Left colon (tissue), 2 donors: ENCODE data around the gene SPAAR. TPM values are rescaled to one million over a fixed set of nuclear protein-coding genes. Genes with fewer than 3 reads are reported as not detected.

Experiments used
- ATAC-seq: fragments of 200-7000 bp; cut with Tn5 transposase; one replicate; pipeline ENCODE4 v1.9.1; 2020; ENCODE audit warnings: mild to moderate bottlenecking, moderate library complexity
- DNase-seq, 2 donors: peaks; one replicate each; pipeline ENCODE4 v3.0.0-alpha.2; 2020
- intact Hi-C, 2 donors: fragments of 100-400 bp; cut with DNase I in 1 of 2; cut with micrococcal nuclease in 1 of 2; formaldehyde crosslinking; loops; one replicate each; pipeline versions ENCODE4 v1.11.2 to v1.14.0; 2022; cut with DNase I, micrococcal nuclease
- total RNA-seq, 2 donors: library from RNA; stranded (reverse); fragmentation: NEBNext Ultra II Directional; extraction: Animal tissue kit (Norgen Biotek cat#: 25700); gene quantifications; one replicate each; pipeline ENCODE4 v1.2.1, GENCODE V29; 2021
- donor health status: DM: no; HTN: no; CAD: no.
- donor health status: DM: yes; HTN: yes; CAD: no.

The SPAAR gene
- total RNA-seq, 2 donors from 2014 or later, result 1.3 to 2.1 TPM

GRCh38 chr9:35938474-35939356 is 29.4 kb downstream of the SPAAR start:
- intact Hi-C loops, result no loop called here
- DNase-seq (no peak), ATAC-seq (no peak)

- DNase-seq (no peak), ATAC-seq (no peak)
- intact Hi-C loops, result no loop called here
These were observed 30.5 kb downstream of the SPAAR start for GRCh38 chr9:35939679-35940250.

GRCh38 chr9:35940458-35941407 is 31.4 kb downstream of the SPAAR start:
- DNase-seq, result no peak
- ATAC-seq, result peak; percentile 56
- intact Hi-C loops, result no loop called here

GRCh38 chr9:35942286-35942685 is 33.0 kb downstream of the SPAAR start:
- intact Hi-C loops, result no loop called here
- DNase-seq, result no peak
- no peak for ATAC-seq

- peak in 1 of 2 donors; percentile 39 for DNase-seq
These were observed 34.9 kb downstream of the SPAAR start for GRCh38 chr9:35944173-35944572.

DNA sequence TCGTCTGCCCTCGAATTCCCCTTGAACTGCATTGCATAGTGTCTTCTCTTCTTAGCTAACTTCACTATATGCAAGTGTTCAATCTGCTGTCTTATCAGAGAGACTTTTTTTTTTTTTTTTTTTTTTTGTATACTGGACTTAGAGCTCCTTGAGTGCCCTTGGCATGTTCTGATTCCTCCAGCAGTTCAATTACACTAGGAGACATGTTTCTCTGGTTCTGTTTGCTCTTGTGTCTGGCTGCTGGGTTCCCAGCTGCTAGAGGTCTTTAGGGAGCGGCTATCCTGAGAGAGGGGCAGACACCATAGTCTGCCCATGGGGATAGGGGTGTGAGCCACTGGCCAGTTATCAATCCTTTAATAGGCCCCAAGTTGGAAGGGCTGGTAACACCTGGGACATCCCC is 35.6 kb downstream of the SPAAR start:
- peak; percentile 18 for ATAC-seq
- no peak for DNase-seq
- intact Hi-C loops, result loop anchor here in 1 of 2 donors (5.0 kb wide), 1 partner anchor 43 kb away; no protein-coding TSS in a partner anchor

More at GRCh38 chr9:35944173-35944572, 34.9 kb downstream of the SPAAR start:
- peak; percentile 11 for ATAC-seq
- intact Hi-C loops, result no loop called here

GRCh38 chr9:35945341-35946018 is 36.2 kb downstream of the SPAAR start:
- intact Hi-C loops, result loop anchor here in 1 of 2 donors (5.0 kb wide), 1 partner anchor 43 kb away; no protein-coding TSS in a partner anchor
- ATAC-seq (peak; percentile 28), DNase-seq (peak; percentile 82 to 92)

DNA sequence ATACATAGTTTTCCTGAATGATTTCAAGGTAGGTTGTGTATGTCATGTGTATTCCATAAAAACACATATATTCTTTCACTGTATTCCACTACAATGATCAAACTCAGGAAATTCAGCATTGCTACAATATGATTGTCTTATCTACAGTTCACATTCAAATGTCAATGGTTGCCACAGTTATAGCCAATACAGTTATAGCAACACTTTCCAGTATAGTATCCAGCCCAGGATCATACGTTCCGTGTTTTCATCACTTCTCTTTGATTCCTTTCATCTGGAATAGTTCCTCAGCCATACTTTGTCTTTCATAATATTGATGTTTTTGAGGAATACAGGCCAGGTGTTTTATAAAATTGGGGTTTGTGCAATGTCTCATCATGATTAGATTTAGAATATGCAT is 39.2 kb downstream of the SPAAR start:
- intact Hi-C loops, result loop anchor here in 1 of 2 donors (5.0 kb wide), 1 partner anchor 46 kb away; no protein-coding TSS in a partner anchor
- DNase-seq, result no peak
- peak; percentile 8 for ATAC-seq

- DNase-seq (peak; percentile 28 to 60), ATAC-seq (peak; percentile 82)
- intact Hi-C loops, result loop anchor here in 1 of 2 donors (5.0 kb wide), 1 partner anchor 47 kb away; no protein-coding TSS in a partner anchor
These were observed 39.6 kb downstream of the SPAAR start for GRCh38 chr9:35948901-35949318.

- intact Hi-C loops, result loop anchor here in 1 of 2 donors (10.0 kb wide), 1 partner anchor 383 kb away; no protein-coding TSS in a partner anchor
- DNase-seq, result no peak
- ATAC-seq, result no peak
These were observed 42.4 kb downstream of the SPAAR start for GRCh38 chr9:35951736-35952135.

- DNase-seq, result no peak
- intact Hi-C loops, result loop anchor here in 1 of 2 donors (10.0 kb wide), 1 partner anchor 382 kb away; no protein-coding TSS in a partner anchor
- ATAC-seq, result no peak
These were observed 43.4 kb downstream of the SPAAR start for GRCh38 chr9:35952526-35953191.

DNA sequence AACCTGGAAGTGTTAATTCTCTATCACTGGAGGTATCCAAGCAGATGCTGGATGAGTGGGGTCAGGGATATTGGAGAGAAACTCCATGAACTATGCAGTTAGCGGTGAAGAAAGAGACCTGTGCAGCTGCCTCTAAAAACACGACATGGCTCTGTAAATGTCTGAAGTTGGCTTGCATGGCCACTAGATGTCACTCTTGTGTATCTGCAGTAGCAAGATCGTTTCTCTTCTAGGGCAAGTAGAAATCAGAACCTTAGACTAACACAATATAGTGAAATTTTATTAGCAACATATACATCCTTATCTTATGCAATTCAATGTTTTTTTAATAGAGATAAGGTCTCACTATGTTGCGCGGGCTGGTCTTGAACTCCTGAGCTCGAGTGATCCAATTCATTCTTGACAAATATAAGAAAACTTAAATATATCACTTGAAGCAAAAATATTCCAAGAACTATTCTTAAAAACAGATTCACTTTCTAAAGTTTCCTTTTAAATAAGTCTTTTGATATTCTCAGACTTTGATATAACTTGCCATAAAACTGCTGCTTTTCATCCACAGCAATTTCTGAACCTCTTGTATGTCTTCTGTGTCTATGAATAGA is 45.8 kb downstream of the SPAAR start:
- ATAC-seq (peak; percentile 81), DNase-seq (peak in 1 of 2 donors; percentile 60)
- intact Hi-C loops, result loop anchor here in 1 of 2 donors (5.0 to 10.0 kb wide), 3 partner anchors 52 to 380 kb away; no protein-coding TSS in a partner anchor

DNA sequence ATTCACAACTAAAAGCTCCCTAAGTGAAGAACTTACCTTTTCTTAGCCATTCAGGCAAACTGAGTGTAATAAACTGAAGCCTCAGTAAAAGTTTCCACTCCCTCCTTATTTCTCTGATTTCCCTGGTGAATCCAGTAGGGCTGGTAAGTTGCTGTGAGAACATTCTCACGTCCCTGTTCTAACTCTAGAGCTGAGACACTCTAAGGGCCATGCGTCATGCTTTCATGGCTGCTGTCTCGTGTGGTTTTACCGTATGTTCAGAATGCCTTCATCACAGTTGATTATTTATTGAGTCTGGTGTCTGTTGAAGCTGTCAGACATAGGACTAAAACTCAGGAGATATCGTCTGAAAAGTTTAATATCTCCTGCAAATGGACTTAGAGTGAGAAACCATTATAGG is 47.4 kb downstream of the SPAAR start:
- intact Hi-C loops, result loop anchor here in 1 of 2 donors (5.0 to 10.0 kb wide), 3 partner anchors 51 to 378 kb away; no protein-coding TSS in a partner anchor
- ATAC-seq (no peak), DNase-seq (no peak)

DNA sequence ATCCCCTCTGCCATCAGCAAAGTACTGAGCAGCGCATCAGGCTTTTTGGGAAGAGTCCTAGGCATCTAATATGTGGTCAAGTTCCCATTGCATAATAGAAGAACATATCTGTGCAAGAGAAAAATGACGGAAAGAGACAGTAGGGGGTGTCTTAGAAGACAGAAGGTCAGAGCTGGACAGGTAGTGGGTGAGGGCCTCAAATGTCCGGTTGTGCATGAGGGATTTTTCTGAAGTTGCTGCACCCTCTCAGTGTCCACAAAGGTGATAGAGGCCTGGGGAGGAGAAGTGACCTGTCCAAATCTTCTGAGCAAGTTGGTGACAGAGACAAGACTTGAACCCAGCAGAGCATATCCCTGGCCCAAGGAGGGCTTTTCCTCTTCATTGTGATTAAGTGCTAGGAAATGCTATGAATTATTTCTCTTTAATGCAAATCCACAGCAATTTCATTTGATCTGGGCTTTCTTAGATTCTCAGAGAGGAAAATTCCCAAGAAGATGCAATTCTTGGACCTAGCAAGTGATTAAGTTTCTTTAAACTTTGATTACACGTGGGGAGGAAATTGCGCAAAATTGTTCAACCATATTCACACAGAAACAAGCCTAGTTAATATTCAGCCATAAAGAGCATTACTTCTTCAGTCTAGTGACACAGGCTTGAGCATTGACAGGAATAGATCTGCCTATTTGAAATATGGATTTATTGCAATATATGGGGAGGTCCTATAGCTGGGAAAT is 49.0 kb downstream of the SPAAR start, which contains the start of gene OR2S2:
TSS of gene OR2S2 (minus strand) at position 51 of the 734 bp plus-strand sequence. CDS start 56 bp downstream, outside the sequence.
- DNase-seq, result no peak
- intact Hi-C loops, result loop anchor here in 1 of 2 donors (5.0 to 10.0 kb wide), 3 partner anchors 49 to 377 kb away; no protein-coding TSS in a partner anchor
- no peak for ATAC-seq

GRCh38 chr9:35960039-35960655 is 50.9 kb downstream of the SPAAR start:
- ATAC-seq, result peak; percentile 93
- intact Hi-C loops, result no loop called here
- peak; percentile 44 to 72 for DNase-seq
